Naive thymus-derived CD8-positive, alpha-beta T cell (primary cell): ENCODE results near the gene COL8A1. TPM values are rescaled to one million over a fixed set of nuclear protein-coding genes. Genes with fewer than 3 reads are reported as not detected.
"Not testable (repeated sequence)": the region's sequence is repeated elsewhere in the genome, so short reads cannot be mapped to it uniquely, and the experiment has no call there.

Experiments used
- ATAC-seq, 2 donors: fragments of 150-1000 bp; cut with Tn5 transposase in 1 of 2; sonication (Bioruptor Pico), chemical (Tn5 transposase) in 1 of 2; 1 replicate in 1 of 2; 2 replicates in 1 of 2; pipeline ENCODE4 v1.10.0; 2021; ENCODE audit warnings: mild to moderate bottlenecking in 2 of 2, moderate library complexity in 2 of 2
- POLR2A ChIA-PET: fragments of 350-600 bp; sonication (Branson Sonifier 250); formaldehyde crosslinking; loops from one replicate; lab custom pipeline; 2021; ENCODE audit warnings: antibody characterized with exemption; lab: Charles Lee
- DNase-seq, 10 donors: peaks; one replicate each; pipeline versions ENCODE4 v3.0.0 to v3.0.0-alpha.2; 2020 to 2022
- H3K27ac Mint-ChIP-seq, 10 donors: one replicate each; pipeline ENCODE4 v1.8.0; 2020 to 2022; ENCODE audit warnings: mild to moderate bottlenecking in 10 of 10, mixed read lengths in 10 of 10, moderate library complexity in 4 of 10, inconsistent platforms in 1 of 10
- H3K27me3 Mint-ChIP-seq, 5 donors: one replicate each; pipeline ENCODE4 v1.8.0; 2021 to 2022; ENCODE audit warnings: mixed read lengths in 5 of 5
- H3K36me3 Mint-ChIP-seq, 3 donors: one replicate each; pipeline ENCODE4 v1.8.0; 2020 to 2022; ENCODE audit warnings: mixed read lengths in 3 of 3, mild to moderate bottlenecking in 2 of 3, inconsistent platforms in 1 of 3
- H3K4me1 Mint-ChIP-seq, 4 donors: one replicate each; pipeline ENCODE4 v1.8.0; 2021 to 2022; ENCODE audit warnings: mixed read lengths in 4 of 4
- H3K4me3 Mint-ChIP-seq, 10 donors: one replicate each; pipeline ENCODE4 v1.8.0; 2020 to 2022; ENCODE audit warnings: mild to moderate bottlenecking in 10 of 10, mixed read lengths in 10 of 10, moderate library complexity in 6 of 10, inconsistent platforms in 1 of 10
- H3K9me3 Mint-ChIP-seq, 9 donors: one replicate each; pipeline ENCODE4 v1.8.0; 2020 to 2022; ENCODE audit warnings: mixed read lengths in 9 of 9, mild to moderate bottlenecking in 3 of 9, inconsistent platforms in 1 of 9, moderate library complexity in 1 of 9
- polyA plus RNA-seq, 3 donors: library from polyadenylated mRNA; unstranded; fragments of 300-500 nt; fragmentation: Illumina TruSeq; gene quantifications; one replicate each; pipeline ENCODE4 v1.2.3, GENCODE V29; 2021
- total RNA-seq, 8 experiments: library from RNA in 2 of 8; stranded (reverse) in 2 of 8; gene quantifications; one replicate each; pipeline ENCODE4 v1.2.3 and lab custom pipeline; 2021 to 2026

The COL8A1 gene
- total and polyA plus RNA-seq, 5 experiments from 2014 or later: 0.21 TPM; not detected in 4

DNA sequence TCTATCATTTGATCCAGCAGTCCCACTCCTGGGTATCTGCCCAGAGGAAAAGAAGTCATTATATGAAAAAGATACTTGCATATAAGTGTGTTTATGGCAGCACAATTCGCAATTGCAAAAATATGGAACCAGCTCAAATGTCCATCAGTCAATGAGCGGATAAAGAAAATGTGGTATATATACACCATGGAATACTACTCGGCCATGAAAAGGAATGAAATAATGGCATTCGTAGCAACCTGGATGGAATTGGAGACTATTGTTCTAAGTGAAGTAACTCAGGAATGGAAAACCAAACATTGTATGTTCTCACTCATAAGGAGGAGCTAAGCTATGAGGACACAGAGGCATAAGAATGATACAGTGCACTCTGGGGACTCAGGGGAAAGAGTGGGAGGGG lies 203.6 kb downstream of the COL8A1 start:
- H3K27me3 Mint-ChIP-seq, H3K36me3 Mint-ChIP-seq, H3K4me3 Mint-ChIP-seq, H3K27ac Mint-ChIP-seq, ATAC-seq, DNase-seq, H3K9me3 Mint-ChIP-seq, POLR2A ChIA-PET: not testable (repeated sequence)
- H3K4me1 Mint-ChIP-seq: peaks cover 3 to 17% (median 7%) of the 10 kb centered on the region in 4 donors

GRCh38 chr3:99842826-99843589 lies 204.6 kb downstream of the COL8A1 start:
- peaks cover 4 to 17% (median 7%) of the 10 kb centered on the region in 4 donors for H3K4me1 Mint-ChIP-seq
- H3K9me3 Mint-ChIP-seq: no peaks in the 10 kb centered on the region
- DNase-seq (no peak), ATAC-seq (peak in 1 of 2 donors; percentile 27)
- H3K27me3 Mint-ChIP-seq: no peaks in the 10 kb centered on the region
- POLR2A ChIA-PET: no interaction called here
- peaks cover 0 to 6% (median 0%) of the 10 kb centered on the region in 3 donors for H3K36me3 Mint-ChIP-seq
- no peak overlapping the region for H3K4me3 Mint-ChIP-seq
- H3K27ac Mint-ChIP-seq: peak overlapping the region in 1 of 10 donors; percentile 2

GRCh38 chr3:99843590-99844258 lies 205.3 kb downstream of the COL8A1 start:
- no peaks in the 10 kb centered on the region for H3K27me3 Mint-ChIP-seq
- H3K36me3 Mint-ChIP-seq: peaks cover 0 to 6% (median 0%) of the 10 kb centered on the region in 3 donors
- peaks cover 5 to 17% (median 9%) of the 10 kb centered on the region in 4 donors for H3K4me1 Mint-ChIP-seq
- no peaks in the 10 kb centered on the region for H3K9me3 Mint-ChIP-seq
- ATAC-seq: no peak
- H3K27ac Mint-ChIP-seq: no peak overlapping the region
- no peak overlapping the region for H3K4me3 Mint-ChIP-seq
- POLR2A ChIA-PET: no interaction called here
- DNase-seq: no peak

GRCh38 chr3:99845331-99845730 lies 206.9 kb downstream of the COL8A1 start:
- Mint-ChIP-seq H3K27ac (no peak overlapping the region), H3K27me3 (no peaks in the 10 kb centered on the region), H3K9me3 (no peaks in the 10 kb centered on the region)

GRCh38 chr3:99845999-99846398 lies 207.6 kb downstream of the COL8A1 start:
- no peak overlapping the region for H3K27ac Mint-ChIP-seq
- H3K27me3 Mint-ChIP-seq: no peaks in the 10 kb centered on the region
- H3K4me3 Mint-ChIP-seq: no peak overlapping the region
- no peaks in the 10 kb centered on the region for H3K9me3 Mint-ChIP-seq
- DNase-seq (no peak), ATAC-seq (no peak)
- H3K36me3 Mint-ChIP-seq: peaks cover 0 to 3% (median 0%) of the 10 kb centered on the region in 3 donors
- POLR2A ChIA-PET: no interaction called here
- peaks cover 5 to 17% (median 9%) of the 10 kb centered on the region in 4 donors for H3K4me1 Mint-ChIP-seq

More at GRCh38 chr3:99845331-99845730, 206.9 kb downstream of the COL8A1 start:
- DNase-seq (no peak), ATAC-seq (no peak)
- peaks cover 0 to 6% (median 0%) of the 10 kb centered on the region in 3 donors for H3K36me3 Mint-ChIP-seq
- peaks cover 5 to 17% (median 9%) of the 10 kb centered on the region in 4 donors for H3K4me1 Mint-ChIP-seq
- POLR2A ChIA-PET: no interaction called here
- no peak overlapping the region for H3K4me3 Mint-ChIP-seq

GRCh38 chr3:99846477-99847160 lies 208.2 kb downstream of the COL8A1 start:
- POLR2A ChIA-PET: no interaction called here
- H3K4me1 Mint-ChIP-seq: peaks cover 5 to 17% (median 9%) of the 10 kb centered on the region in 4 donors

DNA sequence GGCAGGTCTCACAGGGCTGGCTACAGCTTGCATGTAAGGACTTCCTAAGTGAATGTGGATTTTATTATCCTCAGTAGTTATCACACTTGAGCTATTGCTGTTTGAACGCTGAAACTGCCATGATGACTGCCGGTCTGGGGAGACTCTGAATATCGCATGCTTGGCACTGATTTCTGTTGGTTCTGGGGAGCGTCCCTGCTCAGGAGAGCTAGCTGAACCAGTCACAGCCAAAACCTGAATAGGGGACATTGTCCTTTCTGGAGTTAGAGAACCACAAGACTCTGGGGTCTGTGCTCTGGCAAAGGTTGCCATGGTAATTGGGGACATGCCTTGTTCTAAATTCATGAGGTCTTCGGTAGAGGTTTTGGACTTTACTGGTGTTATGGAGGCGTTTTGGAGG lies 210.0 kb downstream of the COL8A1 start:
- POLR2A ChIA-PET: no interaction called here
- Mint-ChIP-seq H3K27me3 (no peaks in the 10 kb centered on the region), H3K36me3 (no peaks in the 10 kb centered on the region), H3K27ac (no peak overlapping the region), H3K9me3 (no peaks in the 10 kb centered on the region), H3K4me3 (no peak overlapping the region), H3K4me1 (peaks cover 5 to 12% (median 8%) of the 10 kb centered on the region in 4 donors)
- ATAC-seq: no peak
- DNase-seq: no peak

More at GRCh38 chr3:99846477-99847160, 208.2 kb downstream of the COL8A1 start:
- no peak overlapping the region for H3K4me3 Mint-ChIP-seq
- H3K27ac Mint-ChIP-seq: no peak overlapping the region
- H3K36me3 Mint-ChIP-seq: no peaks in the 10 kb centered on the region
- no peaks in the 10 kb centered on the region for H3K9me3 Mint-ChIP-seq
- no peak for ATAC-seq
- H3K27me3 Mint-ChIP-seq: no peaks in the 10 kb centered on the region
- no peak for DNase-seq

Other genes with a start within 250 kb of the COL8A1 start
- gene CMSS1, start 179.3 kb downstream of the COL8A1 start, total RNA-seq: 10 to 100 TPM; 18.9 to 20.2 TPM
- 10 to 100 TPM; 29.7 to 32.4 (median 32.3) TPM for gene CMSS1, start 179.3 kb downstream of the COL8A1 start, polyA plus RNA-seq